Measurements from ENCODE around the gene ADCK1.
"Not testable (repeated sequence)": the region's sequence is repeated elsewhere in the genome, so short reads cannot be mapped to it uniquely, and the experiment has no call there.

ADCK1 gene

GRCh38 chr14:77955816-77956484 lies 156.0 kb downstream of the ADCK1 start:
- Histone ChIP-seq H3K36me3 (ENCODE audit: control insufficient read depth in 5 of 5, insufficient read depth in 5 of 5, low read length in 5 of 5) (no peaks in the 10 kb centered on the region), H3K4me3 (ENCODE audit: low read depth in 1 of 5, low read length in 5 of 5) (no peak overlapping the region), H3K4me1 (ENCODE audit: control insufficient read depth in 5 of 5, insufficient read depth in 5 of 5, low read length in 5 of 5) (no peaks in the 10 kb centered on the region), H3K27ac (ENCODE audit: low read depth, low read length) (no peak overlapping the region), H3K9ac (ENCODE audit: low read length in 5 of 5) (no peak overlapping the region), H3K27me3 (ENCODE audit: control insufficient read depth in 5 of 5, insufficient read depth in 4 of 5, low read length in 5 of 5) (peaks cover 0 to 8% (median 2%) of the 10 kb centered on the region in 5 donors), H3K9me3 (ENCODE audit: control insufficient read depth in 5 of 5, low read length in 5 of 5) (no peaks in the 10 kb centered on the region)

GRCh38 chr14:77959686-77960085 lies 159.8 kb downstream of the ADCK1 start:
- H3K9ac ChIP-seq (ENCODE audit: low read length in 5 of 5); H3K4me1 ChIP-seq (ENCODE audit: control insufficient read depth in 5 of 5, insufficient read depth in 5 of 5, low read length in 5 of 5); H3K27me3 ChIP-seq (ENCODE audit: control insufficient read depth in 5 of 5, insufficient read depth in 4 of 5, low read length in 5 of 5); H3K27ac ChIP-seq (ENCODE audit: low read depth, low read length); H3K36me3 ChIP-seq (ENCODE audit: control insufficient read depth in 5 of 5, insufficient read depth in 5 of 5, low read length in 5 of 5); H3K4me3 ChIP-seq (ENCODE audit: low read depth in 1 of 5, low read length in 5 of 5); H3K9me3 ChIP-seq (ENCODE audit: control insufficient read depth in 5 of 5, low read length in 5 of 5): not testable (repeated sequence)

- Histone ChIP-seq H3K4me3 (ENCODE audit: low read depth in 1 of 5, low read length in 5 of 5) (no peak overlapping the region), H3K27ac (ENCODE audit: low read depth, low read length) (no peak overlapping the region), H3K36me3 (ENCODE audit: control insufficient read depth in 5 of 5, insufficient read depth in 5 of 5, low read length in 5 of 5) (no peaks in the 10 kb centered on the region), H3K27me3 (ENCODE audit: control insufficient read depth in 5 of 5, insufficient read depth in 4 of 5, low read length in 5 of 5) (peaks cover 4 to 16% (median 13%) of the 10 kb centered on the region in 5 donors), H3K9ac (ENCODE audit: low read length in 5 of 5) (no peak overlapping the region), H3K4me1 (ENCODE audit: control insufficient read depth in 5 of 5, insufficient read depth in 5 of 5, low read length in 5 of 5) (peaks cover 0 to 9% (median 7%) of the 10 kb centered on the region in 5 donors), H3K9me3 (ENCODE audit: control insufficient read depth in 5 of 5, low read length in 5 of 5) (no peaks in the 10 kb centered on the region)
These were observed 162.1 kb downstream of the ADCK1 start for GRCh38 chr14:77961847-77962580.

- Histone ChIP-seq H3K9ac (ENCODE audit: low read length in 5 of 5) (no peak overlapping the region), H3K4me1 (ENCODE audit: control insufficient read depth in 5 of 5, insufficient read depth in 5 of 5, low read length in 5 of 5) (peaks cover 0 to 9% (median 7%) of the 10 kb centered on the region in 5 donors), H3K9me3 (ENCODE audit: control insufficient read depth in 5 of 5, low read length in 5 of 5) (no peaks in the 10 kb centered on the region), H3K27me3 (ENCODE audit: control insufficient read depth in 5 of 5, insufficient read depth in 4 of 5, low read length in 5 of 5) (peaks cover 5 to 19% (median 15%) of the 10 kb centered on the region in 5 donors), H3K27ac (ENCODE audit: low read depth, low read length) (no peak overlapping the region), H3K4me3 (ENCODE audit: low read depth in 1 of 5, low read length in 5 of 5) (no peak overlapping the region), H3K36me3 (ENCODE audit: control insufficient read depth in 5 of 5, insufficient read depth in 5 of 5, low read length in 5 of 5) (no peaks in the 10 kb centered on the region)
These were observed 163.0 kb downstream of the ADCK1 start for GRCh38 chr14:77962731-77963520.

- Histone ChIP-seq H3K9ac (ENCODE audit: low read length in 5 of 5) (no peak overlapping the region), H3K9me3 (ENCODE audit: control insufficient read depth in 5 of 5, low read length in 5 of 5) (no peaks in the 10 kb centered on the region), H3K4me3 (ENCODE audit: low read depth in 1 of 5, low read length in 5 of 5) (no peak overlapping the region), H3K27ac (ENCODE audit: low read depth, low read length) (no peak overlapping the region), H3K36me3 (ENCODE audit: control insufficient read depth in 5 of 5, insufficient read depth in 5 of 5, low read length in 5 of 5) (no peaks in the 10 kb centered on the region), H3K4me1 (ENCODE audit: control insufficient read depth in 5 of 5, insufficient read depth in 5 of 5, low read length in 5 of 5) (peaks cover 0 to 9% (median 7%) of the 10 kb centered on the region in 5 donors), H3K27me3 (ENCODE audit: control insufficient read depth in 5 of 5, insufficient read depth in 4 of 5, low read length in 5 of 5) (peaks cover 5 to 19% (median 15%) of the 10 kb centered on the region in 5 donors)
These were observed 164.7 kb downstream of the ADCK1 start for GRCh38 chr14:77964586-77964985.

- Histone ChIP-seq H3K36me3 (ENCODE audit: control insufficient read depth in 5 of 5, insufficient read depth in 5 of 5, low read length in 5 of 5) (no peaks in the 10 kb centered on the region), H3K4me1 (ENCODE audit: control insufficient read depth in 5 of 5, insufficient read depth in 5 of 5, low read length in 5 of 5) (peaks cover 0 to 9% (median 7%) of the 10 kb centered on the region in 5 donors), H3K27me3 (ENCODE audit: control insufficient read depth in 5 of 5, insufficient read depth in 4 of 5, low read length in 5 of 5) (peaks cover 5 to 19% (median 15%) of the 10 kb centered on the region in 5 donors), H3K9me3 (ENCODE audit: control insufficient read depth in 5 of 5, low read length in 5 of 5) (no peaks in the 10 kb centered on the region), H3K27ac (ENCODE audit: low read depth, low read length) (no peak overlapping the region), H3K9ac (ENCODE audit: low read length in 5 of 5) (no peak overlapping the region), H3K4me3 (ENCODE audit: low read depth in 1 of 5, low read length in 5 of 5) (no peak overlapping the region)
These were observed 165.1 kb downstream of the ADCK1 start for GRCh38 chr14:77965050-77965449.

GRCh38 chr14:77965919-77966435 lies 166.1 kb downstream of the ADCK1 start:
- H3K4me1 ChIP-seq (ENCODE audit: control insufficient read depth in 5 of 5, insufficient read depth in 5 of 5, low read length in 5 of 5): peaks cover 0 to 9% (median 7%) of the 10 kb centered on the region in 5 donors
- no peaks in the 10 kb centered on the region for H3K9me3 ChIP-seq (ENCODE audit: control insufficient read depth in 5 of 5, low read length in 5 of 5)
- H3K36me3 ChIP-seq (ENCODE audit: control insufficient read depth in 5 of 5, insufficient read depth in 5 of 5, low read length in 5 of 5): no peaks in the 10 kb centered on the region
- H3K27me3 ChIP-seq (ENCODE audit: control insufficient read depth in 5 of 5, insufficient read depth in 4 of 5, low read length in 5 of 5): peaks cover 5 to 19% (median 15%) of the 10 kb centered on the region in 5 donors
- peak overlapping the region in 1 of 5 donors; percentile 11 for H3K9ac ChIP-seq (ENCODE audit: low read length in 5 of 5)
- H3K27ac ChIP-seq (ENCODE audit: low read depth, low read length): no peak overlapping the region
- H3K4me3 ChIP-seq (ENCODE audit: low read depth in 1 of 5, low read length in 5 of 5): peak overlapping the region; percentile 16 to 48 (median 36)

- H3K27me3 ChIP-seq (ENCODE audit: control insufficient read depth in 5 of 5, insufficient read depth in 4 of 5, low read length in 5 of 5): peaks cover 5 to 19% (median 15%) of the 10 kb centered on the region in 5 donors
- no peaks in the 10 kb centered on the region for H3K36me3 ChIP-seq (ENCODE audit: control insufficient read depth in 5 of 5, insufficient read depth in 5 of 5, low read length in 5 of 5)
- H3K4me1 ChIP-seq (ENCODE audit: control insufficient read depth in 5 of 5, insufficient read depth in 5 of 5, low read length in 5 of 5): peaks cover 0 to 9% (median 7%) of the 10 kb centered on the region in 5 donors
- H3K27ac ChIP-seq (ENCODE audit: low read depth, low read length): no peak overlapping the region
- H3K4me3 ChIP-seq (ENCODE audit: low read depth in 1 of 5, low read length in 5 of 5): no peak overlapping the region
- no peaks in the 10 kb centered on the region for H3K9me3 ChIP-seq (ENCODE audit: control insufficient read depth in 5 of 5, low read length in 5 of 5)
- no peak overlapping the region for H3K9ac ChIP-seq (ENCODE audit: low read length in 5 of 5)
These were observed 167.2 kb downstream of the ADCK1 start for GRCh38 chr14:77967110-77967509.

GRCh38 chr14:77970646-77971045 lies 170.7 kb downstream of the ADCK1 start:
- Histone ChIP-seq H3K4me1 (ENCODE audit: control insufficient read depth in 5 of 5, insufficient read depth in 5 of 5, low read length in 5 of 5) (peaks cover 0 to 8% (median 7%) of the 10 kb centered on the region in 5 donors), H3K9ac (ENCODE audit: low read length in 5 of 5) (no peak overlapping the region)

More at GRCh38 chr14:77970646-77971045, 170.7 kb downstream of the ADCK1 start:
- H3K27ac ChIP-seq (ENCODE audit: low read depth, low read length): no peak overlapping the region
- no peaks in the 10 kb centered on the region for H3K9me3 ChIP-seq (ENCODE audit: control insufficient read depth in 5 of 5, low read length in 5 of 5)
- H3K4me3 ChIP-seq (ENCODE audit: low read depth in 1 of 5, low read length in 5 of 5): no peak overlapping the region
- H3K36me3 ChIP-seq (ENCODE audit: control insufficient read depth in 5 of 5, insufficient read depth in 5 of 5, low read length in 5 of 5): no peaks in the 10 kb centered on the region
- peaks cover 5 to 18% (median 13%) of the 10 kb centered on the region in 5 donors for H3K27me3 ChIP-seq (ENCODE audit: control insufficient read depth in 5 of 5, insufficient read depth in 4 of 5, low read length in 5 of 5)
